Measurements from ENCODE around the gene MEPCE. TPM values are rescaled to one million over a fixed set of nuclear protein-coding genes. Genes with fewer than 3 reads are reported as not detected.

The MEPCE gene, protein sequence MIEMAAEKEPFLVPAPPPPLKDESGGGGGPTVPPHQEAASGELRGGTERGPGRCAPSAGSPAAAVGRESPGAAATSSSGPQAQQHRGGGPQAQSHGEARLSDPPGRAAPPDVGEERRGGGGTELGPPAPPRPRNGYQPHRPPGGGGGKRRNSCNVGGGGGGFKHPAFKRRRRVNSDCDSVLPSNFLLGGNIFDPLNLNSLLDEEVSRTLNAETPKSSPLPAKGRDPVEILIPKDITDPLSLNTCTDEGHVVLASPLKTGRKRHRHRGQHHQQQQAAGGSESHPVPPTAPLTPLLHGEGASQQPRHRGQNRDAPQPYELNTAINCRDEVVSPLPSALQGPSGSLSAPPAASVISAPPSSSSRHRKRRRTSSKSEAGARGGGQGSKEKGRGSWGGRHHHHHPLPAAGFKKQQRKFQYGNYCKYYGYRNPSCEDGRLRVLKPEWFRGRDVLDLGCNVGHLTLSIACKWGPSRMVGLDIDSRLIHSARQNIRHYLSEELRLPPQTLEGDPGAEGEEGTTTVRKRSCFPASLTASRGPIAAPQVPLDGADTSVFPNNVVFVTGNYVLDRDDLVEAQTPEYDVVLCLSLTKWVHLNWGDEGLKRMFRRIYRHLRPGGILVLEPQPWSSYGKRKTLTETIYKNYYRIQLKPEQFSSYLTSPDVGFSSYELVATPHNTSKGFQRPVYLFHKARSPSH
- 25.7 and 32.7 TPM in 2 replicates for total RNA-seq

DNA sequence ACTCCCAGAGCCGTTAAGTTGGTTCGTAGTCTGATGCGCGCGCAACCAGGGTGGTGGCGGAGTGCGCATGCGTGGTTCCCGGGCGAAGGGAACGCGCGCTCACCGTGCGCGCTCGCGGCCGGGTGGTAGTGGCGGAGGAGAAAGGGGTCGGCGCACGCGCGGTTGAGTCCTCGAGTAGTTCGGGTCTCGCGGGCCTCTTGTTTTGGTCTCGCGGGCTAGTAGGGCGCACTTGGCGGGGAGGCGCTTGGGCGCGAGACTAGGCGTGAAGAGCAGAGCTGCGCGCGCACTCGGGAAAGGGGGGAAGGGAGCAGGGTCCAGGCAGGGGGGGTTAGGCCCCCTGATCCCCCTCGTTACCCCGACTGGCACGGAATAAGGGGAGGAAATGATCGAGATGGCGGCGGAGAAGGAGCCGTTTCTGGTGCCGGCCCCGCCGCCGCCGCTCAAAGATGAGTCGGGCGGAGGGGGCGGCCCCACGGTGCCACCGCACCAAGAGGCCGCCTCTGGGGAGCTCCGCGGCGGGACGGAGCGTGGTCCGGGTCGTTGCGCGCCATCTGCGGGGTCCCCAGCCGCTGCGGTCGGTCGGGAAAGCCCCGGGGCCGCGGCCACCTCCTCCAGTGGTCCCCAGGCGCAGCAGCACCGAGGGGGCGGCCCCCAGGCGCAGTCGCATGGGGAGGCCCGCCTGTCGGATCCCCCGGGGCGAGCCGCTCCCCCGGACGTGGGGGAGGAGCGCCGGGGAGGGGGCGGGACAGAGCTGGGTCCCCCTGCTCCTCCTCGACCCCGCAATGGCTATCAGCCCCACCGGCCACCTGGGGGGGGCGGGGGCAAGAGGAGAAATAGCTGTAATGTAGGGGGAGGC, at the start of gene MEPCE:
MEPCE (plus strand) TSS at position 195 of the 856 bp plus-strand sequence; CDS start at position 383, 188 bp downstream.

DNA sequence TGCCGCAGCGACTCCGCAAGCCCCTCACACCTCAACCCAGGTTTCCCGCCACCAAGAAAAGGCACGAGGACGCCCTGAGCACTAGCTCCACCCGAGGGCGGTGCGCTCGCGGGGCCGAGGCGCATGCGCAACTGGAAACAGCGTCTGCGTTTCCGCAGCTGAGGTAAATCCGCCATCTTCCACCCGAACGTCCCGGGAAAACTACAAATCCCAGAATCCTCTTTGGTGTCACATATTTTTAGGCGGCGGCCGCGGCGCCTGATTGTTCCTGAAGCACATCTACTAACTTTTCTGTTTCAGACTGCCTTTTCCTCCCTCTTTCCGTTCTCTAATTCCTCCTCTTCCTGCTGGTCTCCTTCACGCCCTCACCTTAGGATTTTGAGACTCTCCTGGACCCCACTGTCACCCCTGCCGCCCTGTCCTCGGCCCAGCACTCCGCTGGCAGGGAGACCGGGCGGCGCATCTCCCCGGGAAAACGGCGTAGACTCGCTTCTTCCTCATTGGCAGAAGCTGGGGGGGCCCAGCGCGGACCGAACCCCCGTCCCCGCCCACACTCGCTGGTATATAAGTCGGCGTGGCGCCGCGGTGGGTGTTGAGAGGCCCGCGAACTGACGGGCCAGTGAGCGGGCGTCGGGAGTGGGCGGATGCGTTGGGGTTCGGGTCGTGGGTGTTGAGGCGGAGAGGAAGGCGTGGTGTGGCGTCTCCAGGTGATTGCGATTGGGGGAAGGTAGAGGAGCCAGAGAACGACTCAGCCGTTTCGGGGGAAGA, 1.2 kb upstream of the MEPCE start, which contains the start of gene ZCWPW1:
ZCWPW1 (minus strand) TSS at position 505 of the 768 bp plus-strand sequence. CDS start 8,054 bp downstream, outside the sequence.

GRCh38 chr7:100464210-100464660, 34.6 kb downstream of the MEPCE start, which contains the start of gene SPACDR:
Gene SPACDR (minus strand): TSS chr7:100464260. CDS start chr7:100464025, 235 bp downstream.

GRCh38 chr7:100478958-100479660, 49.5 kb downstream of the MEPCE start, which contains the start of gene TSC22D4:
Gene TSC22D4 (minus strand): TSS chr7:100479214. CDS start chr7:100478038, 1,176 bp downstream.

Other genes starting within 250 kb of the MEPCE start
- gene PVRIG, start 209.9 kb upstream of the MEPCE start, total RNA-seq: not detected in 2 replicates
- not detected in 2 replicates for gene SPDYE3, start 122.1 kb upstream of the MEPCE start, total RNA-seq
- gene PILRB, start 71.7 kb upstream of the MEPCE start, total RNA-seq: 6.8 and 12.7 TPM in 2 replicates
- gene PILRA, start 56.3 kb upstream of the MEPCE start, total RNA-seq: 2.2 and 5.6 TPM in 2 replicates
- gene ZCWPW1, start 1.1 kb upstream of the MEPCE start, total RNA-seq: 0.58 and 2.4 TPM in 2 replicates
- 23.6 and 33.3 TPM in 2 replicates for gene PPP1R35, start 6.7 kb downstream of the MEPCE start, total RNA-seq
- 8.4 TPM in 1 of 2 replicates, not detected in the other for gene SPACDR, start 34.4 kb downstream of the MEPCE start, total RNA-seq
- gene TSC22D4, start 49.4 kb downstream of the MEPCE start, total RNA-seq: 48.1 and 49.1 TPM in 2 replicates
- gene NYAP1, start 54.1 kb downstream of the MEPCE start, total RNA-seq: 2.6 and 3.4 TPM in 2 replicates
- gene AGFG2, start 109.4 kb downstream of the MEPCE start, total RNA-seq: 20.5 and 38.2 TPM in 2 replicates
- 0.93 and 2.4 TPM in 2 replicates for gene SAP25, start 144.1 kb downstream of the MEPCE start, total RNA-seq
- gene LRCH4, start 156.3 kb downstream of the MEPCE start, total RNA-seq: 46.8 and 48.4 TPM in 2 replicates
- gene FBXO24, start 156.5 kb downstream of the MEPCE start, total RNA-seq: 0.12 TPM in 1 of 2 replicates, not detected in the other
- 579 and 757 TPM in 2 replicates for gene PCOLCE, start 172.5 kb downstream of the MEPCE start, total RNA-seq
- gene MOSPD3, start 182.7 kb downstream of the MEPCE start, total RNA-seq: 15.6 and 21.6 TPM in 2 replicates
- gene TFR2, start 211.7 kb downstream of the MEPCE start, total RNA-seq: 0.47 TPM in 1 of 2 replicates, not detected in the other
- gene ACTL6B, start 226.6 kb downstream of the MEPCE start, total RNA-seq: not detected in 2 replicates
- gene GNB2, start 243.9 kb downstream of the MEPCE start, total RNA-seq: 201 and 244 TPM in 2 replicates